Thyroid gland (tissue), 4 donors: ENCODE data around the gene DEFB114.

Source experiments
- POLR2A ChIP-seq, 2 donors: fragments of 450-650 bp; IDR thresholded peaks; one replicate each; pipeline ENCODE4 v1.6.1; 2017; ENCODE audit warnings: antibody characterized with exemption in 2 of 2, mild to moderate bottlenecking in 2 of 2, moderate library complexity in 1 of 2
- TF ChIP-seq, protein P1 (sequence below), 6 experiments: fragments of 200-600 bp in 3 of 6; fragments of 450-650 bp in 3 of 6; sonication (generic) in 3 of 6; IDR thresholded peaks; one replicate each; pipeline ENCODE4 v1.5.1; 2016 to 2019; ENCODE audit warnings: antibody characterized with exemption in 6 of 6, mild to moderate bottlenecking in 2 of 6, inconsistent platforms in 1 of 6, moderate library complexity in 1 of 6

DNA sequence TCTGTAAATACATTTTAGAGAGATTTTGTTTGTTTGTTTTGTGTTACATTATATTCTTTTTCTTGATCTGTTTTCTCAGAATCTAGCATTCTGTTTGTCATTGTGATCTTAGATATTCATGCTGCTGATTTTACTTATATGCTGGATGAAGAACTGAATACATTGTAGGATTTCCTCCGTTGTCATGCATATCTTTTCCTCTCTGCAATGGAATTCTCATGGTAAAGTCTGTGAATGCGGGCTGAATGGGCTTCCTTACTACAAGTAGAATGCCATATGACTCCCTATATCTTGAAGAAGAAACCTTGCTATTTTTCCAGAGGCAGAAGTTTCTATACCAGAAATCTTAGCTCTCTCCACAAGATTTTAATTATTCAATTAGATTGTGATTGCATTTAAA is 2.4 kb upstream of the DEFB114 start:
- TF ChIP-seq, protein P1, sequence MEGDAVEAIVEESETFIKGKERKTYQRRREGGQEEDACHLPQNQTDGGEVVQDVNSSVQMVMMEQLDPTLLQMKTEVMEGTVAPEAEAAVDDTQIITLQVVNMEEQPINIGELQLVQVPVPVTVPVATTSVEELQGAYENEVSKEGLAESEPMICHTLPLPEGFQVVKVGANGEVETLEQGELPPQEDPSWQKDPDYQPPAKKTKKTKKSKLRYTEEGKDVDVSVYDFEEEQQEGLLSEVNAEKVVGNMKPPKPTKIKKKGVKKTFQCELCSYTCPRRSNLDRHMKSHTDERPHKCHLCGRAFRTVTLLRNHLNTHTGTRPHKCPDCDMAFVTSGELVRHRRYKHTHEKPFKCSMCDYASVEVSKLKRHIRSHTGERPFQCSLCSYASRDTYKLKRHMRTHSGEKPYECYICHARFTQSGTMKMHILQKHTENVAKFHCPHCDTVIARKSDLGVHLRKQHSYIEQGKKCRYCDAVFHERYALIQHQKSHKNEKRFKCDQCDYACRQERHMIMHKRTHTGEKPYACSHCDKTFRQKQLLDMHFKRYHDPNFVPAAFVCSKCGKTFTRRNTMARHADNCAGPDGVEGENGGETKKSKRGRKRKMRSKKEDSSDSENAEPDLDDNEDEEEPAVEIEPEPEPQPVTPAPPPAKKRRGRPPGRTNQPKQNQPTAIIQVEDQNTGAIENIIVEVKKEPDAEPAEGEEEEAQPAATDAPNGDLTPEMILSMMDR (IDR thresholded peaks at IDR 0.05): no peak
- TF ChIP-seq POLR2A (IDR thresholded peaks at IDR 0.05): no peak
